Mucosa of gallbladder (tissue), 1 donor: ENCODE measurements around the gene CXCR4. TPM values are rescaled to one million over a fixed set of nuclear protein-coding genes. Genes with fewer than 3 reads are reported as not detected.

Experiments used
- DNase-seq: peaks from one replicate; pipeline ENCODE4 v3.0.0-alpha.2; 2020; ENCODE audit warnings: low spot score
- total RNA-seq: library from RNA; stranded (reverse); gene quantifications from one replicate; pipeline ENCODE4 v1.2.1, GENCODE V29; 2021
- donor health status: DM: no; HTN: no; CAD: no.

The CXCR4 gene
- total RNA-seq = 61.1 TPM

DNA sequence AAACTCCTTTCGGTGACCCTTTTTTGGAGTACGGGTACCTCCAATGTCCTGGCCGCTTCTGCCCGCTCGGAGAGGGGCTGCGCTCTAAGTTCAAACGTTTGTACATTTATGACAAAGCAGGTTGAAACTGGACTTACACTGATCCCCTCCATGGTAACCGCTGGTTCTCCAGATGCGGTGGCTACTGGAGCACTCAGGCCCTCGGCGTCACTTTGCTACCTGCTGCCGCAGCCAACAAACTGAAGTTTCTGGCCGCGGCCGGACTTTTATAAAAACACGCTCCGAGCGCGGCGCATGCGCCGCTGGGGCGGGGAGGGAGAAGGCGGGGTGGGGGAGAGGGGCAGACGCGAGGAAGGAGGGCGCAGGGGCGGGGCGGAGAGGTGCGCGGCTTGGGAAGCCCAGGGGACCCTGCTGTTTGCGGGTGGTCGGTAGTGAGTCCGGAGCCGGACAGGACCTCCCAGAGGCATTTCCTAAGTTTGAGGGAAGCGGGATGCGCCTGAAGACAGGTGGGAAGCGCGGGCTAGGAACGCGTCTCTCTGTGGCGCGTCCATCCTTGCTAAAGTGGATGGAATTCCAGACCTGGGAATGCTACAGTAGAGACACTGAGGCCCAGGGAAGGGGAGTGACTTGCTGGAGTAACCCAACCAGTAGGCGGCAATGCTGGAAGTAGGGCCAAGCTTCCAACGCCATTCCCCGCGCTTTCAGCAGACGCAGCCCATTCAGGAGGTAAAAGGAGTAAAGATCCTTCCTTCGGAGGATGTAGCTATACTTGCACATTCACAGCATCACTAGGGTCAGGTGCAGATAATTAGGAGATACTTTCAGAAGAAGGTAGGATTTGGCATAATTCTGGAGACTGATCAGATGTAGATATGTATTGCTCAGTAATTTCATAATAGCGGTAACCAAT lies at the start of gene CXCR4:
Gene CXCR4, minus strand, starts transcription at position 241 of the 910 bp plus-strand sequence. Its CDS starts 89 bp downstream, at position 152.
- DNase-seq = peak; percentile 85

DNA sequence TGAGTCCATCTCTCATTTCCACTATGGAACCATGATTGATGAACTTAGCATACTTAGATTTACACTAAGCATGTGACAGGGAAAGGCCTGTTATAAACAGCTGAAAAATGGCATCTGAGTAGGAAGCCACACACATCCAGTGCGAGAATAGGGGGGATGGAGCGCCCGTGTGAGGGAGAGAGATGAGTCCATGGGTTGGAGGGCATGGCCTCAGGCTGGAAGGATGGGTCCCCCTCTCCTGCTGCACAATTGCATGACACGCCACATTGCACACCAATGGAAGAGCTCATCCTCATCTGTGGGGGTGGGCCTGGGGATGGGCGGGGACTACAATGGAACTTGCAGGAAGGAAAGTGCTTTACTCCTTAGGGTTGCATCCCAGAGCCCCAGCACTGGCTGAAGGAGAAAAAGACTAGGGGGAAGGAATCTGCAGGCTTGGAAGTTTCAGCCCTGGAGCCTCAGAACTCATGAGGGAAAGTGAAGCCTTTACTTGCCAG lies 46.4 kb upstream of the CXCR4 start:
- no peak for DNase-seq

DNA sequence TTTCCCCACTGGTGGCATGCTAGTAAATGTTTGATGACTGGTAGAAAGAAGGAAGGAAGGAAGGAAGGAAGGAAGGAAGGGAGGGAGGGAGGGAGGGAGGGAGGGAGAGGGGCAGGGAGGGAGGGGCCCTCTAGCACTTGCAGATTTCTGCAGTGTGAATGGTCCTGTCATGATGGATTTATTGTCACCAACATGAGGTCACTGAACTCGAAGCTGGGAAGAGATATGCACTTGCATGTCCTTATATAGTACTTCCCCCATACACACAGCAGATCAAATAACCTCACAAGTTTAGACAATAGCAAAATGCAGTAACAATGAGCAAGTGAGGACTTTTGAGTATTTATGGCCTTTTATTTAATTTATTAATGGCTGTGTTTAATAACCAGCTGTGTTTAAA lies 44.5 kb upstream of the CXCR4 start:
- no peak for DNase-seq

DNA sequence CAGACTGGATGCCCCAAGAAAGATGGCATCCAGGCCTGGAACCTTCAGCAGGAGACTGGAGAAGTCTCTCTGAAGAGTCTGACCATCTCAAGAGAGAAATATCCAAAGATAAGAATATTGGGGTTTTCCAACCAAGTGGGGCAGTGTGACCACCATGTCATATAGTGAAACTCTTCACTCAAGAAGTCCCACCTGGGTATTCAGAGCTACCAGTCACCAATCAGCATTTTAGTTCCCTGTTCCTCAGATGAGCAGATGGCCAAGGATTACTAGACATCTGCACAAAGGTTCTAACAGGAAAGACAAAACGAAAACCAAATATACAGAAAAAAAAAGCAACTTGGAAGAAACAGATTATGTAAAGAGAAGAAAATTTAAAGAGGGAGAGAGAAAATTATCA lies 38.5 kb upstream of the CXCR4 start:
- no peak for DNase-seq

DNA sequence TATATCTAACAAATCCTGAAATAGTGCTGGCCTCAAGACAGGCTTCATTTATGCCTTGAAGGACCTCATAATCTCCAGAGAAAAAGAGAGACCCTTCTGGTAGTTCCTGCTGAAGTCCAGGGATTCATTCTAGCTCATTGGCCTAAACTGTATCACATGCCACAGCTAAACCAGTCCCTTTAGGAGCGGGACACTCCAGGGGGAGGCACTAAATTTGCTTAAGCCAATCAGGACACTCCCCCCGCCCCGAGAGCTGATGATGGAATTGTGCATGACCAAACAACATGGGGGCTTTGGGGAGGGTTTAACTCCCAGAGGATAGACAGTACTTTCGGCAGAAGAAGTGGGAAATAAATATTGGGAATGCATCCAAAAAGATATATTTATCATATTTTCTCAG lies 36.4 kb upstream of the CXCR4 start:
- DNase-seq = no peak

DNA sequence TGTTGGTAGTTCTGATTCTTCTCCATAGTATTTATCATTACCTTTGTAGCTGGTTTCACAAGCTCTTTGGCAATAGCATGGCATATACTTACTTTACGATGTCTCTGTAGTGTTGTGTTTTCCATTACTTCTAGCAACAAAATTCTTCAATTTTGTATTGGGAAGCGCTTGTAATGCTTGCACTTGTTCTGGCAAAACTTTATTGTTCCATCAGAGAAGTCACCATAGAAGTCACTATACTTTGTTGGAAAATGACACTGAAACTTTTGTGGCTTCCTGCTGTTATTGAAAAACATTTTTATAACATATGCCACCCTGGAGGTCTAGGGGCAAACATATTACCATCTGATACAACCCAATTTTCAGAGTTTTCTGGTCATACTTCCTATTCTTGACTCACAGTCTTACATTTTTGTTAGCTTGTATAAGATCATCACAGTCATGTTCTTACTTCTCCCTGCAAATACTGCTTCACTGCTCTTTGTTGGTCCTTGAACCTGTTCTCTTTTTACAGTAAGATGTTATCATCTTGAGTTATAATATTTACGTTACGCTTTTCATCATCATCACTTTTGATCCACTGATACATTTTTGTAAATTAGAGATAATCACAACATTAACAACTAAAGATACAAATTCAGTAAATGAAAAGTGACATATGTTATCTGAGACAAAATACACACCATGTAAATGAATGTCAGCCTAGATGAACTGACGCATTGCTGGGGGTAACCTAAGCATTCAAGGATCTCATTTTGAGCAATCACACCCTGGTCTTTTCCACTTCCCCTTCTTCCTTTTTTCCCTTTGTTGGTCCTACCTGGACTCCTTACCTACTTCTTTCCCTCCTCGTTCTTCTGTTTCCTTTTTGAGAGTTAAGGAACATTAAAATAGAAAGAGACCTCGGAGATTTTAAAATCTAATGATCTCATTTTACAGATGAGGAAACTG lies 33.3 kb upstream of the CXCR4 start:
- no peak for DNase-seq

DNA sequence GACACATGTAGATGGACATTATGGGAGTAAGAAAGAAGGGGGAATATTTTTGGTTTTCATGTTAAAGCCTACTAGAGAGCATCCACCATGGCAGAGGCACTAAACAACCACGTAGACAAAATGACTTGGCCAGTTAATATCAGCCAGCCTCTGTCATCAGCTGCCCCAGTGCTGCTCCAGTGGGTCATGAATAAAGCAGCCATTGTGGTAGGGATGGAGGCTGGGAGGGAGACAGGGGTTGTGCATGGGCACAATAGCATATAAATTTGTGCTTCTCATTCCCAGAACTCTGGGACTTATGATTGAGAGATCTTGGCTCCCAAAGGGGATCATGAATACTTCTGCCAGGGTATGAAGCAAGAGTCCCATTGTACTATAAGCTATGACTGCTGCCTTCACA lies 31.1 kb upstream of the CXCR4 start:
- DNase-seq = no peak

DNA sequence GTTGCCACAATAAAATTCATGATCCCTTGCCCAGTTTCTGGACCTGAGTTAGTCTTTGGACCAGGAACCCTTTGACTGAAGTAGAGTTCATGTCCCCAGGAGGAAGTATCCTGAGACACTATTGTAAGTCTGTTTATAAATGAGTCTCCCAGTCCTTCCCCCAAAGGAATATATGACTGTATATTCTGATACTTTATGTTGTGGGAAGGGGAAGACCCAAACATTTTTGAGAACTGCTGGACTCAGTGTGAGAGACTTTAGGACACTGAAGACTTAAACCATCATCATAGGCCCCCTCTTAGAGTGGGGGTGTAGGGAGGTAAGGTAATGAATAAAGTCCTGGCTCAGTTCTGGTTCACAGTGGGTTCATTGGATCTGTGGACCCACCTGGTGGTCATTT lies 28.6 kb upstream of the CXCR4 start:
- no peak for DNase-seq

DNA sequence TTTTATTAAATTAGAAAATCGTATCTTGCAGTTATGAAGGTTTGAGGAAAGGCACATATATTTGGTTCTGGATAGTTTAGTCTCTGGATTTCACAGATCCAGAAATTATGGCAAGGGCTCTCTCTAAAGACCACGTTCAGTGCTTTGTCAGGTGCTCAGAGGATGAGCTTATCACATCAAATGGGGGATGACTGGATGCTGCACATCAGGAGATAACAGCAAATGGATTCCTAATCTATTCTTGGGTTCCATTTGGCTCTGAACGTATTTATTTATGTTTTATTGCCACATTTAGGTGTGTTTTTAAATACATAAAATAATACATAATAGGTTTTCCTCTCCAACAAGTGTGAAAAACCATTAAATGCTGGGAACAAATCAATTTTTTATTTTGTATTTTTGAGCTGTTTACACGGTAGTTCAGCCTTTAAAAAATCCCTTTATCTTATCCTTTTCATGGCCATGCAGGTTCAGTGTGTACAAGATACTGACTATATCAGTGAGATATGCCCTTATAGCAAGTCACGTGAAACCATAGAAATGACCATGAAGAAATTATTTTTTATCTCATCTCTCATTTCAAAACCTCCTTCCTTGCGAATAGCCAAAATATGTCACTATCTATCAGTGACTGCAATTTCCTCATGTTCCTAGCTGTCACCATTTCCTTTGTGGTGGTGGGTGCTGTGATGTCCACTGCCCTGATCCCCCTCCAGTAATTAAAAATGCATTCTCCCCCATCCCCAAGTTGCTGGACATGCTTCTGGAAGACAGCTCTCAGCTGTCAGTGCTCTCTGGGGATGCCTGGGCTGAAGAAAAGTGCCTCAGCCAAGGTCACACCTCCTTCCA lies 25.9 kb upstream of the CXCR4 start:
- no peak for DNase-seq

DNA sequence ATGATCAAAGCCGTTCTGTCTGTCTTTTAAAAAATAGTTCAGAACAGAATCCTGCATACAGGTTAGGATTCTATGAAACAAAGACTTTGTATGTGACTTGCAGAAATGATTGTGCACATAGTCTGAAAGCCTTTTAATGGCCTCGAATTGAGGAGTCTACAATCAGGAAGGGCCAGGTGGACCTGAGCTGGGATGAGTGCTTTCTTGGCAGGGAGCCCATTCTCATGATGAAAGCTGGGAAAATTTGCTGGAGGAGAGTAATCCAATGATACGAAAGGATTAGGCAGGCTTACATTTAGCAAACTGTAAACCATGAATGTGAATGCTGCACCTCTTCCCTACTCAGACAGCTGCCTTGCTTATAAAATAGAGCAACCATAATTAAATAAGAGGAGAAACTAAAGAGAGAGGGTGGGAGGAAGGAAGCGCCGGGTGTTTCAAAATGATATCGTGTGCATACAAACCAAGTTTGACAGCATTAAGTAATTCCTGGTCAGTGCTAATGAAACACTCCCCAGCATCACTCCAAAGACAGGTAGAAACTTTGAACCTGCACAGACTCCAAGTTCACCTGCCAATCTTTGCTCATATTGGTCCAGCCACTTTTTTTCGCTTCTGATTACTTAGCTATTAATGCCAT lies 23.7 kb upstream of the CXCR4 start:
- DNase-seq = no peak

DNA sequence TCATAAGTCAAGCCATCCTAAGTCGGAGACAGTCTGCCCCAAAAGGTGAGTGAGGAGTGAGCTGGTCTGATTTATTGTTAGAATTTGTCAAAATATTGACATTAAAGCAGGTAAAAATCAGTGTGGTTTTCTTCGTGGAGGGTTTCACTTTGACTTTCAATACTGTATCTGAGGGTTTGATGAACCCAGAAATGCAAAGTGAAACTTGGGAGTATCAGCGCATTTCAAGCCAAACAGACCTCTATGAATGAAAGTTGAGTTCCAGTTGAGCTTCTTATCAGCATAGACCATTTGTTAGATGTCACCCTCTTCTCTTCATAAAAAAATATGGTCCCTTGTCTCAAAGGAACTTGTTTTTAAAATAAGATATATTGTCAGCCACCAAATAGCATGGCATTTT lies 21.7 kb upstream of the CXCR4 start:
- DNase-seq = no peak

DNA sequence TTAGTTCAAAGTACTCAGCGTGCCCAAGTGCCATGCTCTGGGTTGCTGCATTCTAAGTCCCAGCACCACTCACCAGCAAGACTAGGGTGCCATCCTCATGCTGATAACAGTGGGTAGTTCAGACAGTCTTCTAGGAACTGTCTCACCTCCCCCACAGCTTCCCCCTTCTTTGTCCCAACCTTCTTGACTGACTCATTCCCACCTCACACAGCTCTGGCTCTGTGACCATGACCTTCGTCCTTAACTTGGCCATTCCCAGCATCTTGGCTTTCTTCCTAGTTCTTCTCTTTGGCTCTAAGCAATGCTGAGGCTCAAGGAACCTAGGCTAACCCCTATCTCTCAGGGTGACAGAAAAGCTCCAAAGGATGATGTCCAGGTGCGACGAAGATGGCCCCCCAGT lies 20.0 kb upstream of the CXCR4 start:
- DNase-seq = peak; percentile 46

DNA sequence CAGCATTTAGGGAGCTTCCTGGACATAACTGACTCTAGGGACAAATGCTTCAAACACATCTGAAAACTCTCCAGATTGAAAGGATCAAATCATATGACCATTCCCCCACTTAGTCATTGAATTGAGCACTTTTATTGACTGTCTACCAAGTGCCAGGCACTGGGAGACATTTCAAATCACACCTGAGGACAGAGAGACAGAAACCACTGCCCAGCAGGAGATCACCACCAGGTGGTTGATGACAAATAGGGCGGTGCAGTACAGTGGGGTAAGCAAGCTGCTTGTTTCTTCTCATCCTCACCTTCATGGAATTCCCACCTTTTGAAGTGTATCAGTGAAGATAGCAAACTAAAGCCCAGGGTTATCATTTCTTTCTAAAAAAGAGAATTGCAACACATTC lies 19.0 kb upstream of the CXCR4 start:
- DNase-seq = peak; percentile 61

DNA sequence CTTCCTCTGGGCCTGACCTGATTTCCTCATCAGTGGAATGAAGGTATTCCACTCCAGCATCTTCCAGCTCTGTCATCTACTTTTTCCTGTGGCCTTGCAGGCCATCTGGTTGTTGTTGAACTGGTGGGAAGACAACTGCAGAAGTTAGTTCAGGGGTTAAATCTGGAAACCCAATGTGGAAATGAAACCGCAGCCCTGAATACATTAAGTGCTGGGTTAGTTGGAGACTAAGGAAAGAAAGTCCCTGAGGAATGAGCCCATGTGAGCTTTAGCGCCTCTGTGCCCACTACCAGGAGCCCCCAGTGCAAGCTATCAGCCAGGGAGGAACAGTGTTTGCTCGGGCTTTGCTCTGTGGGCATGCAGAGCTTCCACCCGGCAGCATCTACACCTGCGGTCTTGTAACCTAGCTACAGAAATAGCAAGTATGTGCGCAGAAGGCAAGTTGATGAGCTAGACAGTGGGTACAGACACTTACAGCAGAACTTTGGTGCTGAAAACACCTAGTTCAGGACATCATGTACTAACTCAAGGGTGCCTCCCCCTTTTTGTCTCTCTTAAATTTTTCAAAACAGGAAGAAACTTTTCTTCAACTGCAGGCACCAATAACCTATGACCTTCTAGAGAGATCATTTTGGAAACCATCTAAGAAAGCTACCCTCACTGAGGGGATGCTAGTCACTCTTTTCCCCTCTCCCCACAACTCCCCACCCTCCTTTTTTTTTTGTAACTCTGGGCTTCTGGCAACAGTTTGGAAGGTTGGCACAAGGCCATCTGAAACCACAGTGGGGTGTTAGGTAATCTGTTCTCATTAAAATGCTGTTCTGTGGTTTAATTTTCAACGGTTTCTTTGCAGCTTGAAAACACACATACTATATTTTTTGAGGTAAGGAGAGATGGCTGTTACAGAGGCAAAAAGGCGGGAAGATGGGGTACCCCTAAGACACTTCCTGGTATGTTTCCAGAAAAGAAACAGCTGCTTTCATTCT lies 18.3 kb upstream of the CXCR4 start:
- DNase-seq = peak; percentile 55

DNA sequence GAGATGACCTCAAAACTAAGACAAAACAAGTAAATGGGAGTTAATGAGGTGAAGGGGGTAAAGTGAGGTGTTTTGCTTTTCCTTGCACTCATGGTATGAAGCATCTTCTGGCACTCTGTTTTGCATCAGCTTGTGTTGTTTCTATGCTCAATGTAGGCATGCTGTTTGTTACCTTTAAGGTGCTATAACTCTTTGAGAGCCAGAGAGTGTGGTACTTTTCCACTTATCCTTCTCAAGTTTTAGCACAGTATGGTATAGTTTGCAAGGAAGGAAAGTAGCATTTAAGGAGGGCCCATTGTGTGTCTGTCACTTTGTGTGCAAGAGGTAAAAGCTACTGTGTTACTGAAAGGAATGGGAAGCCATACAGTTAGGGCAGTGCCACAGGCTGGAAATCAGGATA lies 17.5 kb upstream of the CXCR4 start:
- DNase-seq = no peak

DNA sequence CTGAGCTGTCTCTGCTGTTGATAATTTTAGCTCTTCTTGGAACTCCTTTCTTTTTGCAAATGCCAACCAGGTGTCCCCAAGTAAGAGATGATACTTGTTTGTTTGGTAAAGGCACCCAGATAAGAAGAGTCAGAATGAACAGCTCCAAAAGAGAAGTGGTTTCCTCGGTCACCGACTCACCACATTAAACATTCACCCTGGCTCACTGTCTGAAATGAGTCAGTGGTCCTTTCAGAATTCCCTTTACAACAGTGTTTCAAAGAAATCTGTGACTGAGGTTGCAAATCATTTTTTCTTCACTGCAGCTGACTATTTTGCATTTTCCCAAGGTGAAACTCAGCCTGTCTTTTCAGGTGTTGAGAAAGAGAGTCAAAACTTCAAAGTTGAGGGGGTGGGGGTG lies 16.2 kb upstream of the CXCR4 start:
- no peak for DNase-seq

DNA sequence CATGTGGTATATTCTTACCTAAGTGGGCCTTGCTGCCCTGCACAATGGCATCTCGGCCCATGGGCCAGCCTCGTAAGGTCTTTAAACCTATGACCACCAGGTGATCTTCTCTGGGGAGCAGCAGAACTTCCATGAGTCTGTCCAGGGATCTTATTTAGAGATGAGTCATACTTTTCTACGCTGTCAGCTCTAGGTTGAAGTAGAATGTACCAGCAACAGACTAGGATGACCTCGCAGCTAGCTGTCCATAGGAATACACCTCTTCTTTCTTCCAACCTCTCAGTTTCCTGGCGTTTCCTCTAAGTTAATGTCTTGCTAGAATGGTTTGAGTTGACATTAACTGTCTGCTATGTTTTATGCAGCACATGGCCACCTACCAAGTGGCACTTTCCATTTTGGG lies 15.6 kb upstream of the CXCR4 start:
- DNase-seq = no peak

DNA sequence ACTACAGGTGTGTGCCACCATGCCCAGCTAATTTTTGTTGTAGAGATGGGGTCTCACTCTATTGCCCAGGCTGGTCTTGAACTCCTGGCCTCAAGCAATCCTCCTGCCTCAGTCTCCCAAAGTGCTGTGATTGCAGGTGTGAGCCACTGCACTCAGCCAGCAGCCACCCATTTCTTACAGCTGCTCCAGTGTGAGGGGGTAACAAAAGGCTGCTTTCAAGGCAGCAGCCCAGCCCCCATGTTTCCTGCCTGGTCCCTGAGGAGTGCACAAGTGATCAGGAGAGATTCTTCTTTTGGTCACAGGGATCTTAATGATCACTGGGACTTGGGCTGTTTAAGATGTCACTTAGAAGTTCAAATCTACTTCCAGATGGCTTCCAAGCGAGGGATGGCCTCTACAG lies 15.2 kb upstream of the CXCR4 start:
- no peak for DNase-seq

DNA sequence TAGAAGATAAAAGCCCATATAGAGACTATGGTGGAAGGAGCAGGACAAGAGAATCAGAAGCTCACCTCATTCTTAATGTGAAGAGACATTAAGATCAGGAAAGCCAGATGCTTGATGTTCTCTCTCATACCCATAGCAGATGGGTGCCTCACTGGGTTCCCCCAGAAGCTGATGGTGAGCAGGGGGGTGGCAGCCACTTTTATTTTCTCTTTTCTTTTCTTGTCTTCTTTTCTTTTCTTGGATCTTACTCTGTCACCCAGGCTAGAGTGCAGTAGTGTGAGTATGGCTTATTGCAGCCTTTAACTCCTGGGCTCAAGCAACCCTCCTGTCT lies 14.8 kb upstream of the CXCR4 start:
- DNase-seq = no peak
